DND-41 (cell line): ENCODE data around the gene HOXA9.

Experiments used
- ATAC-seq: fragments of 200-7000 bp; cut with Tn5 transposase; 3 replicates; pipeline ENCODE4 v1.9.1; 2021; ENCODE audit warnings: low read depth; ENCODE audit not compliant: insufficient read depth
- DNase-seq: peaks from one replicate; pipeline ENCODE4 v3.0.0-alpha.2; 2020
- H2AFZ ChIP-seq: 2 replicates; pipeline ENCODE4 v1.6.0; 2012; ENCODE audit warnings: low read depth, low read length
- H3K27ac ChIP-seq: 2 replicates; pipeline ENCODE4 v1.5.1; 2012; ENCODE audit warnings: low read length, inconsistent platforms
- H3K27me3 ChIP-seq: fragments of 200-600 bp; sonication (generic); 2 replicates; pipeline ENCODE4 v1.6.0; 2012; ENCODE audit warnings: low read length, mild to moderate bottlenecking, inconsistent platforms; ENCODE audit not compliant: insufficient read depth, poor library complexity
- H3K36me3 ChIP-seq: 2 replicates; pipeline ENCODE4 v1.5.1; 2012; ENCODE audit warnings: low read length, inconsistent platforms; ENCODE audit not compliant: insufficient read depth
- H3K4me1 ChIP-seq: 2 replicates; pipeline ENCODE4 v1.5.1; 2012; ENCODE audit warnings: mild to moderate bottlenecking, low read length; ENCODE audit not compliant: insufficient read depth
- H3K4me2 ChIP-seq: 2 replicates; pipeline ENCODE4 v1.6.0; 2012; ENCODE audit warnings: mild to moderate bottlenecking, moderate library complexity, low read length, inconsistent platforms; ENCODE audit not compliant: insufficient read depth
- H3K4me3 ChIP-seq, 2 experiments: fragments of 200-600 bp in 1 of 2; shearing (Covaris generic) in 1 of 2; 2 replicates each; pipeline ENCODE4 v1.5.1; 2012 to 2016; ENCODE audit warnings: inconsistent platforms in 2 of 2, low read length in 2 of 2, mild to moderate bottlenecking in 2 of 2, low read depth in 1 of 2, moderate library complexity in 1 of 2
- H3K79me2 ChIP-seq: 2 replicates; pipeline ENCODE4 v1.6.0; 2012; ENCODE audit warnings: low read length, inconsistent platforms; ENCODE audit not compliant: insufficient read depth
- H3K9ac ChIP-seq: 2 replicates; pipeline ENCODE4 v1.6.0; 2012; ENCODE audit warnings: low read depth, mild to moderate bottlenecking, inconsistent platforms, low read length, moderate library complexity
- H3K9me3 ChIP-seq: 2 replicates; pipeline ENCODE4 v1.5.1; 2012; ENCODE audit warnings: low read length, moderate library complexity, mild to moderate bottlenecking, inconsistent platforms; ENCODE audit not compliant: insufficient read depth, severe bottlenecking
- H4K20me1 ChIP-seq: 2 replicates; pipeline ENCODE4 v1.6.0; 2012; ENCODE audit warnings: low read length; ENCODE audit not compliant: insufficient read depth
- EZH2 ChIP-seq: IDR thresholded peaks from 3 replicates; pipeline ENCODE4 v1.6.1; 2012; ENCODE audit warnings: borderline replicate concordance, low read depth, mild to moderate bottlenecking, moderate library complexity, low read length, inconsistent platforms; ENCODE audit not compliant: severe bottlenecking
- TF ChIP-seq, protein P1 (sequence below): IDR thresholded peaks from 2 replicates; pipeline ENCODE4 v1.5.1; 2012; ENCODE audit warnings: borderline replicate concordance, low read length, moderate library complexity, mild to moderate bottlenecking; ENCODE audit not compliant: poor library complexity, severe bottlenecking; ENCODE audit errors: extremely low read depth

Gene HOXA9

GRCh38 chr7:27123477-27124053, 41.8 kb downstream of the HOXA9 start:
- H3K4me3 ChIP-seq = no peak overlapping the region
- H4K20me1 ChIP-seq = no peaks in the 10 kb centered on the region
- no peaks in the 10 kb centered on the region for H3K4me1 ChIP-seq
- H3K4me2 ChIP-seq = no peak overlapping the region
- DNase-seq = no peak
- H3K36me3 ChIP-seq = no peaks in the 10 kb centered on the region
- H3K9me3 ChIP-seq = no peaks in the 10 kb centered on the region
- no peaks in the 10 kb centered on the region for H3K79me2 ChIP-seq
- no peaks in the 10 kb centered on the region for H3K27me3 ChIP-seq
- no peak overlapping the region for H3K27ac ChIP-seq
- no peak overlapping the region for H3K9ac ChIP-seq
- ATAC-seq = no peak
- TF ChIP-seq, protein P1, sequence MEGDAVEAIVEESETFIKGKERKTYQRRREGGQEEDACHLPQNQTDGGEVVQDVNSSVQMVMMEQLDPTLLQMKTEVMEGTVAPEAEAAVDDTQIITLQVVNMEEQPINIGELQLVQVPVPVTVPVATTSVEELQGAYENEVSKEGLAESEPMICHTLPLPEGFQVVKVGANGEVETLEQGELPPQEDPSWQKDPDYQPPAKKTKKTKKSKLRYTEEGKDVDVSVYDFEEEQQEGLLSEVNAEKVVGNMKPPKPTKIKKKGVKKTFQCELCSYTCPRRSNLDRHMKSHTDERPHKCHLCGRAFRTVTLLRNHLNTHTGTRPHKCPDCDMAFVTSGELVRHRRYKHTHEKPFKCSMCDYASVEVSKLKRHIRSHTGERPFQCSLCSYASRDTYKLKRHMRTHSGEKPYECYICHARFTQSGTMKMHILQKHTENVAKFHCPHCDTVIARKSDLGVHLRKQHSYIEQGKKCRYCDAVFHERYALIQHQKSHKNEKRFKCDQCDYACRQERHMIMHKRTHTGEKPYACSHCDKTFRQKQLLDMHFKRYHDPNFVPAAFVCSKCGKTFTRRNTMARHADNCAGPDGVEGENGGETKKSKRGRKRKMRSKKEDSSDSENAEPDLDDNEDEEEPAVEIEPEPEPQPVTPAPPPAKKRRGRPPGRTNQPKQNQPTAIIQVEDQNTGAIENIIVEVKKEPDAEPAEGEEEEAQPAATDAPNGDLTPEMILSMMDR = no peak
- TF ChIP-seq EZH2 = no peak
- no peak overlapping the region for H2AFZ ChIP-seq

- no peak overlapping the region for H3K9ac ChIP-seq
- no peak overlapping the region for H3K4me2 ChIP-seq
- H3K4me1 ChIP-seq = no peaks in the 10 kb centered on the region
- H3K36me3 ChIP-seq = no peaks in the 10 kb centered on the region
- no peak overlapping the region for H2AFZ ChIP-seq
- TF ChIP-seq, protein P1 = no peak
- TF ChIP-seq EZH2 = no peak
- no peaks in the 10 kb centered on the region for H3K79me2 ChIP-seq
- H3K4me3 ChIP-seq = no peak overlapping the region
- no peaks in the 10 kb centered on the region for H4K20me1 ChIP-seq
- no peaks in the 10 kb centered on the region for H3K27me3 ChIP-seq
- no peak for DNase-seq
- ATAC-seq = no peak
- H3K9me3 ChIP-seq = no peaks in the 10 kb centered on the region
- H3K27ac ChIP-seq = no peak overlapping the region
These were observed 42.3 kb downstream of the HOXA9 start for GRCh38 chr7:27123007-27123476.

DNA sequence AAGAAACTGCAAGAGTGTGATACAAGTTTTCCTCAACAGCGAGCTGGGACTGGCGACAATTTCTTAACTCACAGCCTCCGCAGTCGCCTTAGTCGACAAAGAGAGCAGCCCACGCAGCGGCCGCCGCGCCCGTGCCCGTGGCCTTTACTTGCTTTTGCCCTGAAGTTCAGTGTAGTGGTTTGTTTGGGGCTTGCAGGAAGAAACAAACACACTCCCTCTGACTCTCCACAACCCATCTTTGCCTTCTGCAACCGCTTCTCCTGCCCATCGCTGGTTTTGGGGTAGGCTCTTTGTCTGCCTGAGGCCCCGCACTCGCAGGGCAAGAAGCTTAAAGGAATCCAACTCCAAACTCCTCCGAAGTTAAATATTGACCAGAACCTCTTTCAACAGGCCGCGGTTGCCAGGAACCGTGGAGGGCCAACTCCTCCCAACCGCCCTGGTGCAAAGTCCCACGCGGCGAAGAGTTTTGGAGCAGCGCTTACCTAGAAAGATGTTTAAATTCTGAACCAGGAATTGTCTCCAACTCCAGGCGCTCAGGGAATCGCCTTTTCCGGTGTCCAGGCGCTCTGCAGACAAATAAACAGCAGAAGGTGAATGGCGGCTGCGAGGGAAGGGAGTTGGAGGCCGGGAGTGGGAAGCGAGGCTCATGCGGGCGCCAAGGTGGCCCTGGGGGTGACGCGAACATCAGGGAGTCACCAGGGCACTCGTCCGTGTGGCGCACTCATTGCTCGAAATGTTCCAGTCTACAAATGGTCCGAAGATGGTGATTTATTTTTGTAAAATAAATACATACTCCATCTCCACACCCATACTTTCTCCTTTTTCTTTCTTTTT, 43.0 kb downstream of the HOXA9 start:
- Histone ChIP-seq H3K27me3 (no peaks in the 10 kb centered on the region), H3K9ac (no peak overlapping the region), H3K4me3 (no peak overlapping the region), H2AFZ (no peak overlapping the region), H3K36me3 (no peaks in the 10 kb centered on the region), H3K4me1 (no peaks in the 10 kb centered on the region), H3K9me3 (no peaks in the 10 kb centered on the region), H4K20me1 (no peaks in the 10 kb centered on the region), H3K79me2 (no peaks in the 10 kb centered on the region), H3K27ac (no peak overlapping the region), H3K4me2 (no peak overlapping the region)
- no peak for TF ChIP-seq EZH2
- TF ChIP-seq, protein P1 = no peak
- ATAC-seq (no peak), DNase-seq (no peak)
